ENCODE measurements around the gene SYTL2.

Gene SYTL2

DNA sequence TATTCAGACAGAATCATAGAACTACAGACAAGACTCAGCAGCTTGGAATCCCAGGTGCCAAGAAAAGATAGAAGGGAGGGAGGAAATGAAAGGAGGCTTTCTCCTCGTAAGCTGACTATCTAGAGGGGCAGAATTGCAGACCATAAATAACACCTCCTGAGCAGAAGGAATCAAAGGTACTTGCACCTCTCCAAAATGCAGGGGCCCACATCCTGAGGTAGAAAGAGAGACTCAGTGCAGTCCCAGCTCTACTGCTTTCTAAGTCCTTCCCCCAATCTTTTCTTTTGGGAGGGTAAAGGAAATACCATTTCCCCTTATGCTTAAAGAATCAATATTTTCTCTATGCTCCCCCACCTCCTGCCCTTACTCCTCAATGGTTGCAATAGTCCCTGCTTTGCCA lies 55.2 kb downstream of the SYTL2 start:
- no peaks in the 10 kb centered on the region for H3K36me3 ChIP-seq (ENCODE audit: control insufficient read depth in 4 of 4, insufficient read depth in 4 of 4, low read length in 3 of 4)
- H3K4me1 ChIP-seq (ENCODE audit: control extremely low read depth in 1 of 4, control insufficient read depth in 4 of 4, insufficient read depth in 4 of 4, low read length in 3 of 4), result peaks cover 23 to 60% (median 34%) of the 10 kb centered on the region in 4 experiments
- no peaks in the 10 kb centered on the region for H3K27me3 ChIP-seq (replicated peaks in 2 of 5; ENCODE audit: control insufficient read depth in 4 of 5, insufficient read depth in 5 of 5, low read length in 4 of 5)
- H3K27ac ChIP-seq (ENCODE audit: insufficient read depth in 1 of 2, low read depth in 1 of 2, low read length in 2 of 2, poor library complexity in 1 of 2, severe bottlenecking in 2 of 2), result no peak overlapping the region
- DNase-seq, result no peak
- ChIA-PET CTCF (interaction anchor here (1.0 kb wide), 1 partner anchor 10 kb away, joined by 3 read pairs; no protein-coding TSS in a partner anchor), POLR2A (no interaction called here)
- no CpG with 5 or more reads among the region's 1 CpG for WGBS (ENCODE audit: insufficient coverage)
- H3K4me3 ChIP-seq (ENCODE audit: control insufficient read depth in 1 of 7, extremely low read depth in 1 of 7, insufficient read depth in 4 of 7, low read depth in 2 of 7, low read length in 6 of 7), result no peak overlapping the region
- no peaks in the 10 kb centered on the region for H3K9me3 ChIP-seq (ENCODE audit: control extremely low read depth in 1 of 5, control insufficient read depth in 4 of 5, insufficient read depth in 2 of 5, low read depth in 1 of 5, low read length in 4 of 5)

DNA sequence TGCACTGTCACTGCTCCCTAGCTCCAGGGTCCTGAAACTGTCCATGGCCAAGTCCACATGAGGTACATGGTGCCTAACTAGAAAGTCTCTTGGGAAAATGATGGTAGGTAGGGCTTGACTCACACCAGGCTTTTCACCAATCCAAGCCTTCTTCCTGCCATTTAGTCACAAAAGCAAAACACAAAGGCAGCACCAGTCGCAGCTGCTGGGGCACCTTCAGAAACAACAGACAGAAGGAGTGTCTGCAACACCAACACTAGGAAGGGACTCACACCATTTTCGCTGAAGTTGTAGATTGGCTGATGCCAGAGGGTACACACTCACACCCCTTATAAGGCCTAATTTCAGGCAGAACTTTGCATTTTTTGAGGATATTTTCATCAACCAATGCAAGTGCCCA lies 55.7 kb downstream of the SYTL2 start:
- H3K4me3 ChIP-seq (ENCODE audit: control insufficient read depth in 1 of 7, extremely low read depth in 1 of 7, insufficient read depth in 4 of 7, low read depth in 2 of 7, low read length in 6 of 7), result no peak overlapping the region
- no peak overlapping the region for H3K27ac ChIP-seq (ENCODE audit: insufficient read depth in 1 of 2, low read depth in 1 of 2, low read length in 2 of 2, poor library complexity in 1 of 2, severe bottlenecking in 2 of 2)
- H3K27me3 ChIP-seq (replicated peaks in 2 of 5; ENCODE audit: control insufficient read depth in 4 of 5, insufficient read depth in 5 of 5, low read length in 4 of 5), result no peaks in the 10 kb centered on the region
- peaks cover 23 to 62% (median 34%) of the 10 kb centered on the region in 4 experiments for H3K4me1 ChIP-seq (ENCODE audit: control extremely low read depth in 1 of 4, control insufficient read depth in 4 of 4, insufficient read depth in 4 of 4, low read length in 3 of 4)
- POLR2A ChIA-PET, result no interaction called here
- DNase-seq, result no peak
- CTCF ChIA-PET, result interaction anchor here (1.0 kb wide), 1 partner anchor 10 kb away, joined by 3 read pairs; no protein-coding TSS in a partner anchor
- H3K9me3 ChIP-seq (ENCODE audit: control extremely low read depth in 1 of 5, control insufficient read depth in 4 of 5, insufficient read depth in 2 of 5, low read depth in 1 of 5, low read length in 4 of 5), result no peaks in the 10 kb centered on the region
- WGBS (ENCODE audit: insufficient coverage), result 100% methylated on average over 2 of the region's 2 CpGs
- no peaks in the 10 kb centered on the region for H3K36me3 ChIP-seq (ENCODE audit: control insufficient read depth in 4 of 4, insufficient read depth in 4 of 4, low read length in 3 of 4)

DNA sequence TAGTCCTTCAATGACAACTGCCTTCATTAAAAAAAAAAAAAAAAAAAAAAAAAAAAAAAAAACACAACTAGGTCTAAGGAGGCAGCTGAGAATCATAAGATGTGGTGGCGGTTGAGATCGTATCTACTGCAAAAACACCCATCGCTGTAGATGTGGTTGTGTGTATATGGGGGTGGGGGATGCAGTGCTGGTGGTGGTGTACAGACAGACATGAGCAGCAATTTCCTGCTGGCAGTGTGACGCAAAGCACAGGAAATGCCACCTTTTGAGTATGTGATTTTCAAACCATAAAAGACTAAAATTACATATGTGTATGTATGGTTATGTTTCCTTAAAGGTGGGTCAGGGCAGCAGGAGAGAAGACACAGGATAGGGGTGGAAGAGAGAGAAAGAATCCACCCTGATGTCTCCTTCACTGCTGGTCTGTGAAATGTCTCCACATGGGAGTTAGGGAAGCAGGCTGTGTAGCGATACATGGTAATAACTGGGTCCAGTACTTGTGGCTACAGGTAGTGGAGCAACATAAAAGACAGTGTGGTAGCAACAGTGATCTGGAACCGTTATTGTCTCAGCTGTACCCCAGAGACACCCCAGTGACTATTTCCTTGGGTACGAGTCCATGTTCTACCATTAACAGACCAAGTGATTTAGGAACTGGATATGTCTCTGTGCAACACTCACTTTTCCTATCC lies 57.9 kb downstream of the SYTL2 start:
- POLR2A ChIA-PET, result no interaction called here

DNA sequence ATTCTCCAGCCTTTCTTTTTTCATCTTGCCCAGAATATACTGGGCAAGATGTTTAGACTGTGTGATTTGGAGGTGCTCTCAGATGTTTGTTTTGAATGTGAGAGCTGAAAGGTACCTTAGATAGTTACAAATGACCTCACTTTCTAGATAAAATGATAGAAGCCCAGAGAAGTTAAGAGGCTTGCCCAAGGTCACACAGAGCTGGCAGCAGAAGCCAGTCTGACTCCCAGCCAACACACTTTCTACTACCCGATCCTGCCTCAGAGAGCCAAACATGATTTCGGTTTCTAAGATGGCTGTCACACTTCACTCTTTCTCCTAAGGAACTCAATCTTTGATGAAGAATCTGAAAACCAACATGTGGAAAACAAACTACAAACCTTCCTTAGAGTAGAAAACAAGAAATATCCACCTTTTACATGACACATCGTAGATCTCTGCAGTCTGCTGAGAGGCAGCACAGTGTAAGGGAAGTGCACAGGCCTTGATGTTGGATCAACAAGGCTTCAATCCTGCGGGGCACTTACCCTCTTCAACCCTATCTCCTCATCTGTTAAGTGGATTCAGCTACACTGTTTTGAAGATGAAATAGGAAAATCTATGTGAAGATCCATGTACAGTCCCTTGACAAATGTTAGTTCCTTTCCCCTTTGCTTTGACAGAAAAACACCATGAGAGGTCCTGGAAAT lies 58.6 kb downstream of the SYTL2 start:
- Histone ChIP-seq H3K27ac (ENCODE audit: insufficient read depth in 1 of 2, low read depth in 1 of 2, low read length in 2 of 2, poor library complexity in 1 of 2, severe bottlenecking in 2 of 2) (no peak overlapping the region), H3K9me3 (ENCODE audit: control extremely low read depth in 1 of 5, control insufficient read depth in 4 of 5, insufficient read depth in 2 of 5, low read depth in 1 of 5, low read length in 4 of 5) (no peaks in the 10 kb centered on the region), H3K4me3 (ENCODE audit: control insufficient read depth in 1 of 7, extremely low read depth in 1 of 7, insufficient read depth in 4 of 7, low read depth in 2 of 7, low read length in 6 of 7) (peak overlapping the region in 1 of 7 experiments; percentile 6), H3K4me1 (ENCODE audit: control extremely low read depth in 1 of 4, control insufficient read depth in 4 of 4, insufficient read depth in 4 of 4, low read length in 3 of 4) (peaks cover 20 to 61% (median 31%) of the 10 kb centered on the region in 4 experiments), H3K27me3 (replicated peaks in 2 of 5; ENCODE audit: control insufficient read depth in 4 of 5, insufficient read depth in 5 of 5, low read length in 4 of 5) (no peaks in the 10 kb centered on the region), H3K36me3 (ENCODE audit: control insufficient read depth in 4 of 4, insufficient read depth in 4 of 4, low read length in 3 of 4) (no peaks in the 10 kb centered on the region)
- ChIA-PET CTCF (interaction anchor here (0.5 to 1.3 kb wide), 2 partner anchors 56 to 406 kb away, joined by 3 to 5 read pairs; no protein-coding TSS in a partner anchor), POLR2A (no interaction called here)
- WGBS (ENCODE audit: insufficient coverage), result 21% methylated on average over 2 of the region's 4 CpGs
- no peak for DNase-seq

More for the DNA sequence above, 57.9 kb downstream of the SYTL2 start:
- H3K36me3 ChIP-seq (ENCODE audit: control insufficient read depth in 4 of 4, insufficient read depth in 4 of 4, low read length in 3 of 4), result no peaks in the 10 kb centered on the region
- CTCF ChIA-PET, result interaction anchor here (0.8 to 1.3 kb wide), 2 partner anchors 27 to 57 kb away, joined by 3 to 5 read pairs; no protein-coding TSS in a partner anchor
- peak; percentile 93 to 100 (median 99) for DNase-seq
- H3K4me1 ChIP-seq (ENCODE audit: control extremely low read depth in 1 of 4, control insufficient read depth in 4 of 4, insufficient read depth in 4 of 4, low read length in 3 of 4), result peaks cover 23 to 67% (median 36%) of the 10 kb centered on the region in 4 experiments
- H3K4me3 ChIP-seq (ENCODE audit: control insufficient read depth in 1 of 7, extremely low read depth in 1 of 7, insufficient read depth in 4 of 7, low read depth in 2 of 7, low read length in 6 of 7), result peak overlapping the region in 2 of 7 experiments; percentile 24 to 56
- no peaks in the 10 kb centered on the region for H3K27me3 ChIP-seq (replicated peaks in 2 of 5; ENCODE audit: control insufficient read depth in 4 of 5, insufficient read depth in 5 of 5, low read length in 4 of 5)
- H3K27ac ChIP-seq (ENCODE audit: insufficient read depth in 1 of 2, low read depth in 1 of 2, low read length in 2 of 2, poor library complexity in 1 of 2, severe bottlenecking in 2 of 2), result no peak overlapping the region
- WGBS (ENCODE audit: insufficient coverage), result 35% methylated on average over 5 of the region's 7 CpGs
- no peaks in the 10 kb centered on the region for H3K9me3 ChIP-seq (ENCODE audit: control extremely low read depth in 1 of 5, control insufficient read depth in 4 of 5, insufficient read depth in 2 of 5, low read depth in 1 of 5, low read length in 4 of 5)

DNA sequence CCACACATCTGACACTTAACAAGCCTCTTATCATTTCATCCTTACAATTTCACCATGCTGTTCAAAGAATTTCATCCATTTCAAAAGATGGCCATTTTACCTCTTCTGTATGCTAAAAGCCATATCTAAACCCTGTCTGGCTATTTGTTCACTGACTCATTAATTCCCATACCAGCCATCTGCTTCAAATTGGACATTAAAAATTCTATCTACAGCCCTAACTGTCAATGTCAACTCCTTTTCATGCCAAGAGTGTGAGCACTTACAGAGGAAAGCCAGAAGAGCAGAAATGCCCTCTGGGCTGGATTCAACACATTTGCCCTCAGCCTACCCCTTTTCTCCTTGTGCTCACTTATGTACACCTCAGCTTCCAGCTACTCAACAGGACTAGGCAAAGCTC lies 59.2 kb downstream of the SYTL2 start:
- no peaks in the 10 kb centered on the region for H3K27me3 ChIP-seq (replicated peaks in 2 of 5; ENCODE audit: control insufficient read depth in 4 of 5, insufficient read depth in 5 of 5, low read length in 4 of 5)
- ChIA-PET CTCF (interaction anchor here (0.5 kb wide), 1 partner anchor 407 kb away, joined by 3 read pairs; no protein-coding TSS in a partner anchor), POLR2A (interaction anchor here (0.6 kb wide), 2 partner anchors 24 to 516 kb away, joined by 3 read pairs; no protein-coding TSS in a partner anchor)
- no peak overlapping the region for H3K27ac ChIP-seq (ENCODE audit: insufficient read depth in 1 of 2, low read depth in 1 of 2, low read length in 2 of 2, poor library complexity in 1 of 2, severe bottlenecking in 2 of 2)
- no peaks in the 10 kb centered on the region for H3K9me3 ChIP-seq (ENCODE audit: control extremely low read depth in 1 of 5, control insufficient read depth in 4 of 5, insufficient read depth in 2 of 5, low read depth in 1 of 5, low read length in 4 of 5)
- no peaks in the 10 kb centered on the region for H3K36me3 ChIP-seq (ENCODE audit: control insufficient read depth in 4 of 4, insufficient read depth in 4 of 4, low read length in 3 of 4)
- no peak for DNase-seq
- H3K4me1 ChIP-seq (ENCODE audit: control extremely low read depth in 1 of 4, control insufficient read depth in 4 of 4, insufficient read depth in 4 of 4, low read length in 3 of 4), result peaks cover 19 to 59% (median 30%) of the 10 kb centered on the region in 4 experiments
- no peak overlapping the region for H3K4me3 ChIP-seq (ENCODE audit: control insufficient read depth in 1 of 7, extremely low read depth in 1 of 7, insufficient read depth in 4 of 7, low read depth in 2 of 7, low read length in 6 of 7)

DNA sequence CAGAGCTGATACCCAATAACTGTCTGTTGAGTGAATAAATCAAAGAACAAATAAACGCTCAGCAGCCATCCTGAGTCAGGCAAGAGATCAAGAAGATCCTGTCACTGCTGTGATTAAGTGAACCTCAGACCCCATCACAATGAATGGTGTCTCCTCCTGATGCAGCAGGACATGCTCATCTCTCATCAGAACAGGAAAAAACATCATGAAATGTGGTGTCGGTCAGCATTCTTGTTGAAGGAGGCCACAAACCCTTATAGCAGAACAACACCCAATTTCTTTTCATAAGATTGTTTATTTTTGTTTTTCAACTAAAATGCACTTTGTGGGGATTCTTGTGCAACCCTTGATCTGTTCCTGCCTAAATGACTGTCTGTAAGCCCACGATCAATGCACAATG lies 60.3 kb downstream of the SYTL2 start:
- ChIA-PET CTCF (no interaction called here), POLR2A (no interaction called here)
- 100% methylated on average over 2 of the region's 3 CpGs for WGBS (ENCODE audit: insufficient coverage)
- Histone ChIP-seq H3K27me3 (replicated peaks in 2 of 5; ENCODE audit: control insufficient read depth in 4 of 5, insufficient read depth in 5 of 5, low read length in 4 of 5) (no peaks in the 10 kb centered on the region), H3K9me3 (ENCODE audit: control extremely low read depth in 1 of 5, control insufficient read depth in 4 of 5, insufficient read depth in 2 of 5, low read depth in 1 of 5, low read length in 4 of 5) (no peaks in the 10 kb centered on the region), H3K36me3 (ENCODE audit: control insufficient read depth in 4 of 4, insufficient read depth in 4 of 4, low read length in 3 of 4) (no peaks in the 10 kb centered on the region), H3K4me1 (ENCODE audit: control extremely low read depth in 1 of 4, control insufficient read depth in 4 of 4, insufficient read depth in 4 of 4, low read length in 3 of 4) (peaks cover 19 to 56% (median 27%) of the 10 kb centered on the region in 4 experiments), H3K4me3 (ENCODE audit: control insufficient read depth in 1 of 7, extremely low read depth in 1 of 7, insufficient read depth in 4 of 7, low read depth in 2 of 7, low read length in 6 of 7) (no peak overlapping the region), H3K27ac (ENCODE audit: insufficient read depth in 1 of 2, low read depth in 1 of 2, low read length in 2 of 2, poor library complexity in 1 of 2, severe bottlenecking in 2 of 2) (no peak overlapping the region)
- DNase-seq, result no peak

DNA sequence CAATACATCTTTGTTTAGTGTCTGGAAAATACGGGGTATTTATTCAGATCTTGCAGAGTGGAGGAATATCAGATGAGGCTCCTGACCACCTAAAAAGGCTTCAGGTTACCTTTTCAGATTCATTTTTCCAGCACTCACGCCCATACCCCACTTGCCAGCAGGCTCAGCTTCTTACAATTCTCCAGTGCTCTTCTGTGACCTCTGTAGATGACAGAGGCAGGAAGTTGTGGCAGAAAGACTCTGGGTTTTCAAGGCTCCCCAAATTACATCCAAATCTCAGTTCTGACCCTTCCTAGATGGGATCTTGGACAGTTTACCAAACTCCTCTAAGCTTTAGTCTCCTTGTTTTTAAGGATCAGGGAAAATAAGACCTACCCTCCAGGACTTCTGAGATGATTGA lies 61.1 kb downstream of the SYTL2 start:
- no peak for DNase-seq
- CTCF ChIA-PET, result interaction anchor here (1.1 kb wide), 1 partner anchor 11 kb away, joined by 5 read pairs; no protein-coding TSS in a partner anchor
- Histone ChIP-seq H3K4me3 (ENCODE audit: control insufficient read depth in 1 of 7, extremely low read depth in 1 of 7, insufficient read depth in 4 of 7, low read depth in 2 of 7, low read length in 6 of 7) (no peak overlapping the region), H3K27me3 (replicated peaks in 2 of 5; ENCODE audit: control insufficient read depth in 4 of 5, insufficient read depth in 5 of 5, low read length in 4 of 5) (no peaks in the 10 kb centered on the region), H3K27ac (ENCODE audit: insufficient read depth in 1 of 2, low read depth in 1 of 2, low read length in 2 of 2, poor library complexity in 1 of 2, severe bottlenecking in 2 of 2) (no peak overlapping the region), H3K36me3 (ENCODE audit: control insufficient read depth in 4 of 4, insufficient read depth in 4 of 4, low read length in 3 of 4) (no peaks in the 10 kb centered on the region), H3K4me1 (ENCODE audit: control extremely low read depth in 1 of 4, control insufficient read depth in 4 of 4, insufficient read depth in 4 of 4, low read length in 3 of 4) (peaks cover 18 to 53% (median 27%) of the 10 kb centered on the region in 4 experiments), H3K9me3 (ENCODE audit: control extremely low read depth in 1 of 5, control insufficient read depth in 4 of 5, insufficient read depth in 2 of 5, low read depth in 1 of 5, low read length in 4 of 5) (no peaks in the 10 kb centered on the region)
- POLR2A ChIA-PET, result no interaction called here
- WGBS (ENCODE audit: insufficient coverage), result 100% methylated on average over 1 of the region's 2 CpGs

All from common myeloid progenitor, CD34-positive (primary cell).